ENCODE measurements around the gene FBXO41.

The FBXO41 gene

DNA sequence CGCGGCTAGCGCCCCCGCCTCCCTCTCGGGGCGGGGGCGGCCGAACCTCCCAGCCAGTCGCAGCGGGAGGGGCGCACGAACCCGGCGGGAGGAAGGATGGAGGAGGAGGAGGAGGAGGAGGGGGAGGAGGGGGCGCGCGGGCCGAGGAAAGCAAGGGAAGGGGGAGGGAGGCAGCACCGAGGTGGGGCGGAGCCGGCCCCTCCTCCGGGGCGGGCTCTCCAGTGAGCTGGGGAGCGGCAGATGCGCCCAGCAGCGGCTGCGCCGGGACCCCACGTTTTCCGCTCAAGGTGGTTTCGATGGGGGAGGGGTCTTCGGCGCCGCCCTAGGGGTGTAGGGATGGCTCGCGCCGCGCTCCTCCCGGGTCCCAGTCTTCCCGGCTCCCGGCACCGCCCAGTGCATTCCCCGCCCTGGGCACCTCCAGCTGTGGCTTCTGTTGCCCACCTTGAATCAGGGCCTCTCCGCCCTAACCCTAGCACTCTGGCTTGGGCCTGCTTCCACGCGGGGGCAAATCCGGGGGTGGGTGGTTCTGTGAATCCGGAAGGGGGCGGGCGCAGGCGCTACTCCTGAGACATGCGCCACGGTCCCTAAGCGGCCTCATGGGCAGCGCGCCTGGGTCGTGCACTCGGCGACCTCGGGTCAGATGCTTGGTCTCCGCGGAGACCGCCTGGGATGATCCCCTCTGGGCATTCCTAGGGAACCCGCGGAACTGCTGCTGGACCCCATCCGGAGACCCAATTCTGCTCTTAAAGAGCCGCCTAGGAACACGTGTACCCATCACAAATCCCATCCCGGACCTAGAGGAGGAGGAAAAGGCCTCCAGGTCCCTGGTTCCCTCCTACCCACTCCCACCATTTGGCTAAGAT is at the start of gene FBXO41:
TSS of gene FBXO41 (minus strand) at position 183 of the 863 bp plus-strand sequence. CDS start 14,848 bp downstream, outside the sequence.
- DNase-seq: peak; percentile 72 to 84

DNA sequence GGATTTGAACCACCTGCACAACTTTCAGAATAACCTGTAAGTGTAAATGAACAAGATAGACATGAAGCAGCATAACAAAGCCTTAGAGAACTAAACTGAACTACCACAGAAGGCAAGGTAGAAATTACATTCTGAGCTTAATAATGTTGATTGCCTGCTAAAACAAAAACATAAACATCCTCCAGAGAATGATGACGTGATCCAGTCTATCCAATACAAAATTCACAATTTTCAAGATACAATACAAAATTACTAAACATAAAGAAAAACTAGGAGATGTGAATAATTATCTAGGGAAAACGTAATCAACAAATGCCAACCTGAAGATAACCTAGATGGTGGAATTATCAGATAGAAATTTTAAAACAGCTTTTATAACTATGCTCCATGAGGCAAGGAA is 49.8 kb upstream of the FBXO41 start:
- no peak for DNase-seq

DNA sequence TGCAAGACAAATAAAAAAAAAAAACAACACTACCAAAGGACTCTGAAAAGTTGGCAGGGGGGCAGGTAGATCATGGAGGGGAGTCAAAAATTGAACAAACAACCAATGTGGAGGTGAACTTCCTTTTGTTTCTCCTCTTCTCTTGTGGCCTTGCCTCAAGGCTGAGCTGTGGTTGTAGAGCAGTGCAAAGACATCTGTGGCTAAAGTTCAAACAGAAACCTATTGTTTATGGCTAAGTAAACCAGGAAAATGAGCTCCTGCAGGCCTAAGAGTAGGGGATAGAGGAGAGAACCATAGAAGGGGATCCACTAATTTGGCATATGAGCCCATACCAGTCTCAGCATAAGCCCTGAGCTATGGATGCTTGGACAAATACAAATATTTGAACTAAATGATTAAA is 49.3 kb upstream of the FBXO41 start:
- DNase-seq: no peak

DNA sequence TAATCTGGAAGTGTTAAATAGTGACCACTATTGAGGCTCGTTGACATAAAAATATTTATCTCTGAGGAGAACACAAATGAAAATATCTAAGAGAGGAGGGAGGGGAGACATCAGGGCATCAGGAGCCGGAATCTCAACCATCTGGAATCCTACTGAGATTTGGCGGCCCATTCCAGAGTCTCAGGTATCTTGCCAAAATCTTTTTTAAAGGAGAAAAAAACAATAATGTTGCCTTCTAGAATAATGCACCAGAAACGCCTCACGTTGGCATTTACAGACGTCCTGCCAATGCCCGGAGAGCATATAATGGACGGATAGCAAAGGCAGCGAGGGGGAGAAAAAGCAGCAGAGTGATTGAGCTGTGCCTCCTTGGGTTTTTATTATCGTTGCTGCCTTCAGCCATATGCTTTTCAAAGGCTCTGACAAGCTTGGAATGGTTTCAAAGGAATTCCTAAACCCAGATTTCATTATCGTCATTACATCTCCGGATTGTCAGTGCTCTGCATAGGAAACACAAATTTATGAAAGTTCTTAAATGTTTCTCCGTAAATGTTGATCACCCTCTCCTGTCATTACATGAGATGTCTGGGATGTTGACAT is 39.9 kb upstream of the FBXO41 start:
- DNase-seq: no peak

- DNase-seq: no peak
Measured at GRCh38 chr2:73323551-73323950, 39.3 kb upstream of the FBXO41 start.

- DNase-seq: no peak
Measured at GRCh38 chr2:73314441-73314840, 30.2 kb upstream of the FBXO41 start.

- DNase-seq: no peak
Measured at GRCh38 chr2:73307720-73308119, 23.4 kb upstream of the FBXO41 start.

- no peak for DNase-seq
Measured at GRCh38 chr2:73301636-73302035, 17.4 kb upstream of the FBXO41 start.

- DNase-seq: no peak
Measured at GRCh38 chr2:73300926-73301325, 16.6 kb upstream of the FBXO41 start.

GRCh38 chr2:73297586-73297985 is 13.3 kb upstream of the FBXO41 start:
- DNase-seq: no peak

GRCh38 chr2:73297151-73297559 is 12.9 kb upstream of the FBXO41 start:
- DNase-seq: no peak

DNA sequence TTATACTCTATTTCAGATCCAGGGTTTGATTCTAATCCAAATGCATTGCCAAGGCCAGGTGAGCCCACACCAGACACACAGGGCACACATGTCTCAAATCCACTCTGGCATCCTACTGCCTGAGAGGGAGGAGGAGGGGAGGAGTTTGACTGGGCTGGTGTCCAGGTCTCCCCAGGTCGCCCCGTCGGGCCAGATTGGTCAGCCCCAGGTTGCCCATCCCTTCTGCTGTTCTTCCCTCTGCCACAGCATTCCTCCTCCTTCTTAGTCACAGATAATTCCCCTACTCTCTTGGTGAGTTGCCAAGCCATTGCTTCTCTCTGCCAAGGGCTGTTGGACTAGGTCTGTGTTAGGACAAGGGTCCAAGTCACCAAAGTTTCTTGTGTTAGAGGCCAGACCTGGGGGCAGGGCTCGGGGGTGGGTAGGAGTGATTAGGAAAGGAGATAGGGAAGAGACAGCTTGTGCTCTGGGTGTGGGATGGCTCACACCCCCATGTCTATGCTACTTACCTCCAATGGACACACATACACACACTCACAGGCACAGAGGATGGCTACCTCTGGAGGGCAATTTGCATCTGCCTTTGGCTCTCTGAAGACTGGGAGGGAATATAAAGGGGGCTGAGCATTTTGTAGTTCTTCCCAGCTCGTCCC is 11.6 kb upstream of the FBXO41 start:
- no peak for DNase-seq

GRCh38 chr2:73294239-73294638 is 10.0 kb upstream of the FBXO41 start:
- DNase-seq: no peak

DNA sequence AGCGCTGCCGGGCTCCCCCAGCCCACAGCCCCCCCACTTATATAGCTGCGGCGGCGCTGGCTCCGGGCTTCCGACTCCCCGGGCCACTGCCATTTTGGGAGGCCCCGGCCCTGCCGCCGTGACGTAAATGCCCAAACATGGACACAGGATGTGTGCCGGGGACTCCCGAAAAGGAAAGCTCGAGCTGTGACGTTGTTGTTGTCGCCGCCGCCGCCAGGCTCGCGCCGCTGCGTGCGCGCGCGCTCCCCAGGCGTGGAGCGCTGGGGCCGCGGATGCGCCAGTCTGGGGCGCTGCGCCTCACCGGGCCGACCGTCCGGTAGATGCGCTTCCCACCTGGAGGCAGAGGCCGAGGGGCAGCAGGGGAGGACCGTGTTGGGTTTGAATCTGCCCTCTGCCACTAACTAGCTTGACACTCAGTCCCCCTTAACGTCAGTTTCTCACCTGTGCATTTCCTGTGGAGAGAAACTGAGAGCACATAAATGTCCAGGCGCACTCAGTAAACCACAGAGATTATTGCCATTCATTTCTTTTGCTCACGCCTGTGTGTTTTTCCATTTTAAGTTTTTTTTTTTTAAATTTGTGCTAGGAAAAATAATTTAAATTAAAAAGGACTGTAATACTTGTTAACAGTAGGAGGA is 9.4 kb upstream of the FBXO41 start, which contains the start of gene EGR4:
TSS of gene EGR4 (minus strand) at position 15 of the 638 bp plus-strand sequence. CDS start 231 bp downstream, outside the sequence.
- DNase-seq: peak; percentile 87 to 89

DNA sequence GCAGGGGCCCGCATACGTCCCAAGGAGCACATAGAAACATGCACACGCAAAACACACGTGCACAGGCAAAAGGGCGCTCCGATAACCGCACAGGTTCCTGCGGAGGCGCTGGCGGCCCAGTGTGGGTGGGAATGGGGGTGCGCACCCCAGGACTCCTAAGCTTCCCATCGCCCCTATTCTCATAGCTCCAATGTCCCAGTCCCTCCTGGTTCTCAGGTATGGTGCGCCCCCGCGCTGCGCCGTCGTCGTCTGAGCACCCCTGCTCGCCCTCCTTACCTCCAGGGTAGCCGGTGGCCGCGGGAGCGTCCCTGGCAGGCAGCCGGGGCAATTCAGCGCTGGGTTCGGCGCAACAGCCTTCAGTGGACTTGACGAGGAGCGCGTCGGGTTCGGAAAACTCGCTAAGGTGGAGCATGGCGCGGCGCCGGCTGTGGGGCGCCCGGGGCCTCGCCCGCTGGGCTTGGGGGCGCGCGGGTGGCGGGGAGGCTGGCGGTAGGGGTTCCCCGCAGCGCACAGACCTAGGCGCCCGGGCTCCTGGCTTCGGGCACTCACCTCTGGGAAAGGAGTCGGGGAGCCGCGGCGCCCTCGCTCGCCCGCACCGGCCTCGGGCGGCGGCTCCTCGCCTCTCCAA is 8.7 kb upstream of the FBXO41 start:
- peak; percentile 7 to 9 for DNase-seq

GRCh38 chr2:73292316-73292905 is 8.1 kb upstream of the FBXO41 start:
- DNase-seq: no peak

- no peak for DNase-seq
Measured at GRCh38 chr2:73291461-73292315, 7.4 kb upstream of the FBXO41 start.

GRCh38 chr2:73291093-73291460 is 6.8 kb upstream of the FBXO41 start:
- DNase-seq: peak; percentile 38 to 47

- DNase-seq: peak; percentile 34 to 57
Measured at GRCh38 chr2:73290049-73290839, 6.0 kb upstream of the FBXO41 start.

DNA sequence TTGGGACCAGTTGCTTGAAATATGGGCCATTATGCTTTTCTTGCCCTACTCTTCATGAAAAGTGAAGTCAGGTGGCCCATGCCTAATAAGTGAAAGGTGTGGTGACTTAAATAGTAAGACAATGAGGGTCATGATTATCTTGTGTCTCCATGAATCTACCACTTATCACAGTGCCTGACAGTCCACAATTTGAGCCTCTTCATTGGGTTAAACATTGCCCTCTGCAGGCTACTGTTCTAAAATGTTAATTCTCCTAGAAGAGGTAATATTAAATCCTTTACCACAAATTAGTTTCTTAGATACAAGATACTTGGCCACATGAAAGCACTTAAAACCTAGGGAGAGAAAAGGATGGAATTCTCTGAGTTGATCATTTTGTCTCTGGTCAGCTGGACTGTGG is 5.0 kb upstream of the FBXO41 start:
- DNase-seq: no peak
